ENCODE data around the gene LRRK2.

LRRK2 gene

DNA sequence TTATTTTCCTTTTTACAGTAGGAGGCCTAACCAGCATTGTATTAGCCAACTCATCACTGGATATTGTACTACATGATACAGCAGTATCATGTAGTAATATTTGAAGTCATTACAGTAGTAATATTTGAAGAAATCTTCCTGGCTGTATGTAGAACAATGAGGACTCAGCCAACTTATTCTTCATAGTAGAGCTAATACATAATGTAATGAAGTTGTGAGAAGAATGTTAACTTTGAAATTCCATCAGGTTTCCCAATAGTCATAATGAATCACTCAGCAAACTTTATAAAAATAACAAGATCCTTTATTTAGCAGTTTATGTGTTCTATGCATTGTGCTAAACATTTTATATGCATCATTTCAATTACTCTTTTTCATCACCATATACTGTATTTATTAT is 61.8 kb downstream of the LRRK2 start:
- H3K9me3 ChIP-seq (ENCODE audit: control insufficient read depth, insufficient read depth, low read depth, low read length), result peaks cover 5% of the 10 kb centered on the region; the same call in 1 of the 2 replicates
- H3K36me3 ChIP-seq (ENCODE audit: control insufficient read depth, insufficient read depth, low read length), result no peaks in the 10 kb centered on the region
- no peak overlapping the region for H3K4me3 ChIP-seq (ENCODE audit: low read depth, low read length)
- H3K27me3 ChIP-seq (ENCODE audit: control insufficient read depth, insufficient read depth, low read length), result no peaks in the 10 kb centered on the region
- H3K27ac ChIP-seq (ENCODE audit: low read depth, low read length), result no peak overlapping the region
- H3K4me1 ChIP-seq (ENCODE audit: control insufficient read depth, insufficient read depth, low read length), result no peaks in the 10 kb centered on the region
- no peak overlapping the region for H3K9ac ChIP-seq (ENCODE audit: low read length)

DNA sequence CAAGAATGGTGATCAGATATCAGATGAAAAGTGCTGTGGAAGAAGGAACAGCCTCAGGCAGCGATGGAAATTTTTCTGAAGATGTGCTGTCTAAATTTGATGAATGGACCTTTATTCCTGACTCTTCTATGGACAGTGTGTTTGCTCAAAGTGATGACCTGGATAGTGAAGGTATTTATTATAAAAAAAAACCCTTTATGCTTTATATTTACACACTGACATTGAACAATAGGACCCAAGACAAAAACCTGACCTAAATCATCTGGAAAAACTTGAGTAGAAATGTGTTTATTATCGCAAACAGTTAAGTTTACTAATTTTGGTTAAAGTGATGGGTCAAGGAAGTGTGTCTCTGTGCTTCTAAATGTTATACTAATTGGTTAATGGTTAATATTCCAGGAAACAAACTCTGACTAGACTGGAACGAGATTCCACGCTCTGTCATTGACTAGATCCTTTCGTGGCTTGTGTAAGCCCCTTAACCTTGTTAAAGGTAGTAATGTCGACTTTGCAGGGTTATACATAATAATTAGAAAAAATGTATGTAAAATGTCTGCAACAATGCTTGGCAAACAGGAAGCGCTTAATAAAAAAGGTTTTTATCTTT is 62.7 kb downstream of the LRRK2 start:
- peaks cover 5% of the 10 kb centered on the region; the same call in 1 of the 2 replicates for H3K9me3 ChIP-seq (ENCODE audit: control insufficient read depth, insufficient read depth, low read depth, low read length)
- no peaks in the 10 kb centered on the region for H3K27me3 ChIP-seq (ENCODE audit: control insufficient read depth, insufficient read depth, low read length)
- H3K4me3 ChIP-seq (ENCODE audit: low read depth, low read length), result no peak overlapping the region
- H3K9ac ChIP-seq (ENCODE audit: low read length), result no peak overlapping the region
- H3K4me1 ChIP-seq (ENCODE audit: control insufficient read depth, insufficient read depth, low read length), result no peaks in the 10 kb centered on the region
- H3K36me3 ChIP-seq (ENCODE audit: control insufficient read depth, insufficient read depth, low read length), result no peaks in the 10 kb centered on the region
- H3K27ac ChIP-seq (ENCODE audit: low read depth, low read length), result no peak overlapping the region

DNA sequence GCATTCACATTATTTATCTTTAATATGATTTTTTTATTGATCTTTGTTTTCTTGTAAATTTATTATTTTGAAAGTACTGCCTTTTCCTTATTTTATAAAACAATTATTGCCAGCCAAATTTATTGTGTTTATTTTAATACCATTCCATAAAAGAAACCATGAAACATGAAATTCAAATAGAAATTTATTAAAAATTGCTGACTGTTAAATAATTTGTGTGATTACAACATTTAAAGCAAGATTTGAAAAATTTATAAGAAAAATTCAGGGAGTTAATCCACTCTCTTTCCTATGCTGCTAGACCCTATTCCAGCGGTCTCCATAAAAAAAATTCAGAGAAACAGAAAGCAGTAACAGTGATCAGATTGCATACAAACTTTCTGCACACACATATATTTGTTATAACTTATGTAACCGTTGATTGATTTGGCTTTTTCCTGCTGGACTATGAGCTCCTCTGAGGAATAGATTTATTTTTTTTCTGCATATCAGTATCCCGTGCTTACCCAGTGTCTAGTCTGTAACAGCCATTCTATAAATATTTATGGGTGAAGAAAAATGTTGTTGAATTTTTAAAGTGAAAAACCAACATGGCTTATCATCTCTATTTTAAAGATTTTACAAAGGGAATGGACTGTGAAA is 68.1 kb downstream of the LRRK2 start:
- H3K9ac ChIP-seq (ENCODE audit: low read length), result no peak overlapping the region
- no peak overlapping the region for H3K4me3 ChIP-seq (ENCODE audit: low read depth, low read length)

DNA sequence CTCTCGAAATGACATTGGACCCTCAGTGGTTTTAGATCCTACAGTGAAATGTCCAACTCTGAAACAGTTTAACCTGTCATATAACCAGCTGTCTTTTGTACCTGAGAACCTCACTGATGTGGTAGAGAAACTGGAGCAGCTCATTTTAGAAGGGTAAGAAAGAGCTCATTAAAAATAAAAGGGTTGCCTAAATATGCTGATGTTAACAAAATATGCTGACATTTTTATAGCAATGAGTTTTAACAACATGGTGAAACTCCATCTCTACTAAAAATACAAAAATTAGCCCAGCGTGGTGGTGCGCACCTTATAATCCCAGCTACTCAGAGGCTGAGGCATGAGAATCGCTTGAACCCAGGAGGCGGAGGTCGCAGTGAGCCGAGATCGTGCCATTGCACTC is 73.5 kb downstream of the LRRK2 start:
- Histone ChIP-seq H3K4me3 (ENCODE audit: low read depth, low read length) (no peak overlapping the region), H3K9me3 (ENCODE audit: control insufficient read depth, insufficient read depth, low read depth, low read length) (no peaks in the 10 kb centered on the region)

More for the DNA sequence above, 68.1 kb downstream of the LRRK2 start:
- H3K36me3 ChIP-seq (ENCODE audit: control insufficient read depth, insufficient read depth, low read length), result no peaks in the 10 kb centered on the region
- H3K27me3 ChIP-seq (ENCODE audit: control insufficient read depth, insufficient read depth, low read length), result no peaks in the 10 kb centered on the region
- peaks cover 5% of the 10 kb centered on the region; the same call in 1 of the 2 replicates for H3K9me3 ChIP-seq (ENCODE audit: control insufficient read depth, insufficient read depth, low read depth, low read length)
- no peak overlapping the region for H3K27ac ChIP-seq (ENCODE audit: low read depth, low read length)
- no peaks in the 10 kb centered on the region for H3K4me1 ChIP-seq (ENCODE audit: control insufficient read depth, insufficient read depth, low read length)

DNA sequence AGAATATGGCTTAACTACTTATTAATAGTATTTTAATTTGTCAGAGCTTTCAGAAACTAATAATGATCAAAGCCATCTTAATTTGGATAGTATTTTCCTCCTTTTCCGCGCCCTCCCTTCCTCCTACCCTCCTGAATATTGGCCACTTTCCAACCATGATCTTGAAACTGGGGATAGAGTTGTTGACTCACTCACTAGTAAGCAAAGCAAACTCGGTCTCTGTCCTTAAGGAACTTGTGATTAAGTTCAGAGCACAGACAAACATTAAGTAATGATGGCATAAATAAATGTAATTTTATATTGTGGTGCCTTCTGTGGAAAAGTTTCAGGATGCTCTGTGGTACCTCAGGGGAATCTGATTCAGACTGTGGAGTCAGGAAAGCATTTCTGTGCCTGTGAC is 75.7 kb downstream of the LRRK2 start:
- no peak overlapping the region for H3K4me3 ChIP-seq (ENCODE audit: low read depth, low read length)
- H3K27ac ChIP-seq (ENCODE audit: low read depth, low read length), result no peak overlapping the region

More for the DNA sequence above, 73.5 kb downstream of the LRRK2 start:
- Histone ChIP-seq H3K4me1 (ENCODE audit: control insufficient read depth, insufficient read depth, low read length) (no peaks in the 10 kb centered on the region), H3K36me3 (ENCODE audit: control insufficient read depth, insufficient read depth, low read length) (no peaks in the 10 kb centered on the region), H3K9ac (ENCODE audit: low read length) (no peak overlapping the region), H3K27me3 (ENCODE audit: control insufficient read depth, insufficient read depth, low read length) (no peaks in the 10 kb centered on the region), H3K27ac (ENCODE audit: low read depth, low read length) (no peak overlapping the region)

DNA sequence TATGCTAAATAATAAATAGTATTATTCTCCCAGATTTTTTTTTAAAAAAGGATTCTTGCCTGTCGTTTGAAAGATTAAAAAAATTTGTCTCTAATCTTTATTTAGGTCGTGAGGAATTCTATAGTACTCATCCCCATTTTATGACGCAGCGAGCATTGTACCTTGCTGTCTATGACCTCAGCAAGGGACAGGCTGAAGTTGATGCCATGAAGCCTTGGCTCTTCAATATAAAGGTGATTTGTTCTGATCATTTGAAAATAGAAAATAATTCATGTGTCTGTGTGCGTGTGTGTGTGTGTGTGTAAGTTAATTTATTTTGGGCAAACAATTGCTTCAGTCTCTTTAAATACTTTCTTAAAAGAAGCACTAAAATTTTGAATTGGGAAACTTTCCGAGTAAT is 84.2 kb downstream of the LRRK2 start:
- Histone ChIP-seq H3K9me3 (ENCODE audit: control insufficient read depth, insufficient read depth, low read depth, low read length) (no peaks in the 10 kb centered on the region), H3K4me3 (ENCODE audit: low read depth, low read length) (no peak overlapping the region), H3K36me3 (ENCODE audit: control insufficient read depth, insufficient read depth, low read length) (no peaks in the 10 kb centered on the region), H3K27me3 (ENCODE audit: control insufficient read depth, insufficient read depth, low read length) (no peaks in the 10 kb centered on the region), H3K9ac (ENCODE audit: low read length) (no peak overlapping the region), H3K27ac (ENCODE audit: low read depth, low read length) (no peak overlapping the region), H3K4me1 (ENCODE audit: control insufficient read depth, insufficient read depth, low read length) (peaks cover 3% of the 10 kb centered on the region; the same call in 1 of the 2 replicates)

More for the DNA sequence above, 75.7 kb downstream of the LRRK2 start:
- H3K36me3 ChIP-seq (ENCODE audit: control insufficient read depth, insufficient read depth, low read length), result no peaks in the 10 kb centered on the region
- H3K27me3 ChIP-seq (ENCODE audit: control insufficient read depth, insufficient read depth, low read length), result no peaks in the 10 kb centered on the region
- H3K4me1 ChIP-seq (ENCODE audit: control insufficient read depth, insufficient read depth, low read length), result no peaks in the 10 kb centered on the region
- no peak overlapping the region for H3K9ac ChIP-seq (ENCODE audit: low read length)
- H3K9me3 ChIP-seq (ENCODE audit: control insufficient read depth, insufficient read depth, low read depth, low read length), result no peaks in the 10 kb centered on the region

DNA sequence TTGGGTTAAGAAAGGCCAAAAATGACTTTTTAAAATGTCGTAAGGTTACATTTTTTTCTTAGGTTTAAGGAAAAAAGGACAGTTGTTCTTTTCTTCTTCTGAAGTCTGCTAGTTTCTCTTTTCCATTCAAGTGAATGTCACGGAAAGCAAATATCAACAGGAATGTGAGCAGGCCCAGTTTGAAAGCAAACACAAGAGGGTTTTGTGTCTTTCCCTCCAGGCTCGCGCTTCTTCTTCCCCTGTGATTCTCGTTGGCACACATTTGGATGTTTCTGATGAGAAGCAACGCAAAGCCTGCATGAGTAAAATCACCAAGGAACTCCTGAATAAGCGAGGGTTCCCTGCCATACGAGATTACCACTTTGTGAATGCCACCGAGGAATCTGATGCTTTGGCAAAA is 85.4 kb downstream of the LRRK2 start:
- Histone ChIP-seq H3K9ac (ENCODE audit: low read length) (no peak overlapping the region), H3K4me1 (ENCODE audit: control insufficient read depth, insufficient read depth, low read length) (peaks cover 3% of the 10 kb centered on the region; the same call in 1 of the 2 replicates), H3K36me3 (ENCODE audit: control insufficient read depth, insufficient read depth, low read length) (no peaks in the 10 kb centered on the region), H3K27me3 (ENCODE audit: control insufficient read depth, insufficient read depth, low read length) (no peaks in the 10 kb centered on the region), H3K4me3 (ENCODE audit: low read depth, low read length) (no peak overlapping the region), H3K27ac (ENCODE audit: low read depth, low read length) (no peak overlapping the region), H3K9me3 (ENCODE audit: control insufficient read depth, insufficient read depth, low read depth, low read length) (no peaks in the 10 kb centered on the region)

DNA sequence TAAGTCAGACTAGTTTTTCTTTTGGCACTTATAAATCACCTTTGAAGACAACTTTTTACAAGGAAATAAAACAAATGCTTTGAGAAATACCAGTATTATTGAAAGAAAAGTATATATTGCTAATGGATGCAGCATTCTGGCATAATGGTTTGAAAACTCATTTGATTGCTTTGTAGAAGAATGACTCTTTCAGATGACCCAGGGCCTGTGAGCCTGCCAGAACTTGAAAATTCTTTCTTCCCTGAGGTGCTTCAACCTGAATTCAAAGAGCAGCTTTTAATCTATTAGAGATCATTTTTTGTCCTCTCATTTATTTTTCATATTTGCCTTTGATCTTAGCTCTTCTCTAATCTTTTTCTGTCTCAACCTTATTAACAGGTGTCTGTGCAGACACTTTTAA is 87.4 kb downstream of the LRRK2 start:
- Histone ChIP-seq H3K4me1 (ENCODE audit: control insufficient read depth, insufficient read depth, low read length) (peaks cover 3% of the 10 kb centered on the region; the same call in 1 of the 2 replicates), H3K9ac (ENCODE audit: low read length) (no peak overlapping the region), H3K27ac (ENCODE audit: low read depth, low read length) (no peak overlapping the region), H3K36me3 (ENCODE audit: control insufficient read depth, insufficient read depth, low read length) (no peaks in the 10 kb centered on the region), H3K9me3 (ENCODE audit: control insufficient read depth, insufficient read depth, low read depth, low read length) (no peaks in the 10 kb centered on the region), H3K27me3 (ENCODE audit: control insufficient read depth, insufficient read depth, low read length) (no peaks in the 10 kb centered on the region), H3K4me3 (ENCODE audit: low read depth, low read length) (no peak overlapping the region)

DNA sequence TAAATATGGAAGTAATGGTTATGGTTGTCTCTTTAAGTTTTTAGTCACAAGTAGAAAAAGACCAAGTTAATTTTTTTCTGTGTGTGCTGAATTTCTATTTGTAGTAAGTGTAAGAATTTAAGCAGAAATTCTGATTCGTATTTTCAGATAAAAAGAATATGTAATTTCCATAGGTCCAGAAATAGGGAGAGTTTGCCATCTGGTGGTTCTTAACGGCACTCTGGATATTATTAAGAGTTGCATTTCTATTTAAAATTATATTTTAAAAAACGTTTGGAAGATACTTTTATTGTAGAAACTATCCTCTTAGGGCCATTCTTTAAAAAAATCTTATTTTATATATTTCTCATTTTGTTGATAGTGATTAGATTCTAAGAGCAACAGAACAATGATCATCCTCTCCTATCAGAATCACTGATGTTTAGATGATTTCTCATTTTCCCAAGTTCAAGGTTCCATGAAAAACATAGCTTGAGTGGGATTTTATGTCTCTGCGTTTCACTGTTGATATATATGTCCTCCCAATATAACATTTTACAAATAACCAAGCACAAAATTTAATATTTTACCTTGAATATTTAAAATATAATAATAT is 88.3 kb downstream of the LRRK2 start:
- Histone ChIP-seq H3K4me1 (ENCODE audit: control insufficient read depth, insufficient read depth, low read length) (peaks cover 3% of the 10 kb centered on the region; the same call in 1 of the 2 replicates), H3K36me3 (ENCODE audit: control insufficient read depth, insufficient read depth, low read length) (no peaks in the 10 kb centered on the region), H3K4me3 (ENCODE audit: low read depth, low read length) (no peak overlapping the region), H3K27me3 (ENCODE audit: control insufficient read depth, insufficient read depth, low read length) (no peaks in the 10 kb centered on the region), H3K9ac (ENCODE audit: low read length) (no peak overlapping the region), H3K27ac (ENCODE audit: low read depth, low read length) (no peak overlapping the region), H3K9me3 (ENCODE audit: control insufficient read depth, insufficient read depth, low read depth, low read length) (no peaks in the 10 kb centered on the region)

DNA sequence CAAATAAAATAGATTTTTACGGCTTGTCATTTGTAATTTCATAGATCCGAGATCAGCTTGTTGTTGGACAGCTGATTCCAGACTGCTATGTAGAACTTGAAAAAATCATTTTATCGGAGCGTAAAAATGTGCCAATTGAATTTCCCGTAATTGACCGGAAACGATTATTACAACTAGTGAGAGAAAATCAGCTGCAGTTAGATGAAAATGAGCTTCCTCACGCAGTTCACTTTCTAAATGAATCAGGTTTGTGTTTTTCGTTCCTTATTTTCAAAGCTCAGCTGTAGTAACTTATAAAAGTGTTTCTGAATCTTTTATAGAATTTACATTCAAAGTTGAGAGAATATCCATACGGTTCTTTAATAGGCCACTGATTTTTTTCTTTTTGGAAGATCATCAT is 89.1 kb downstream of the LRRK2 start:
- no peaks in the 10 kb centered on the region for H3K9me3 ChIP-seq (ENCODE audit: control insufficient read depth, insufficient read depth, low read depth, low read length)
- peaks cover 3% of the 10 kb centered on the region; the same call in 1 of the 2 replicates for H3K4me1 ChIP-seq (ENCODE audit: control insufficient read depth, insufficient read depth, low read length)
- no peak overlapping the region for H3K27ac ChIP-seq (ENCODE audit: low read depth, low read length)
- H3K36me3 ChIP-seq (ENCODE audit: control insufficient read depth, insufficient read depth, low read length), result no peaks in the 10 kb centered on the region
- H3K4me3 ChIP-seq (ENCODE audit: low read depth, low read length), result no peak overlapping the region
- H3K9ac ChIP-seq (ENCODE audit: low read length), result no peak overlapping the region
- no peaks in the 10 kb centered on the region for H3K27me3 ChIP-seq (ENCODE audit: control insufficient read depth, insufficient read depth, low read length)

DNA sequence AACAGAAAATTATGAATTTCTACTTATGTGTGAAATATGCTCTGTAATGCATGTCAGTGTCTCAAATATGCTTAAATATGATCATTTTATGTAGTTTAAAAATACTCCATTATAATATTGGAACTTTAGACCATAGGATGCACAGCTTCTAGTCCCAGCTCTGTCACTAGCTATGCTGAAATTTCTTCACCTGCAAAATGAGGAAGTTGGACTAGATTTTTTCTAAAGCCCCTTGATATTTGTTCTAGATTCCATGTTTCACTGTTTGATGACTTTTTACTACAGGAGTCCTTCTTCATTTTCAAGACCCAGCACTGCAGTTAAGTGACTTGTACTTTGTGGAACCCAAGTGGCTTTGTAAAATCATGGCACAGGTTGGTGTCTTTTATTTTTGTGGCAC is 90.1 kb downstream of the LRRK2 start:
- Histone ChIP-seq H3K4me3 (ENCODE audit: low read depth, low read length) (no peak overlapping the region), H3K9me3 (ENCODE audit: control insufficient read depth, insufficient read depth, low read depth, low read length) (no peaks in the 10 kb centered on the region), H3K4me1 (ENCODE audit: control insufficient read depth, insufficient read depth, low read length) (peaks cover 3% of the 10 kb centered on the region; the same call in 1 of the 2 replicates), H3K27me3 (ENCODE audit: control insufficient read depth, insufficient read depth, low read length) (no peaks in the 10 kb centered on the region), H3K27ac (ENCODE audit: low read depth, low read length) (no peak overlapping the region), H3K36me3 (ENCODE audit: control insufficient read depth, insufficient read depth, low read length) (no peaks in the 10 kb centered on the region), H3K9ac (ENCODE audit: low read length) (no peak overlapping the region)
